Neural cell (in vitro differentiated cells): ENCODE data around the gene CENPP. TPM values are rescaled to one million over a fixed set of nuclear protein-coding genes. Genes with fewer than 3 reads are reported as not detected.

Experiments used
- H2AFZ ChIP-seq: fragments of 200-600, 300-800 bp; sonication (generic), shearing (Covaris generic); 2 replicates; pipeline ENCODE4 v1.6.0; 2014; ENCODE audit warnings: low read depth, mild to moderate bottlenecking, antibody characterized with exemption, low read length, moderate library complexity
- H3F3A ChIP-seq: fragments of 200-600 bp; shearing (Covaris generic); 2 replicates; pipeline ENCODE4 v1.6.1; 2016; ENCODE audit warnings: mild to moderate bottlenecking, moderate library complexity, mixed read lengths, antibody characterized with exemption, low read length; ENCODE audit not compliant: insufficient read depth, poor library complexity, severe bottlenecking
- H3K27ac ChIP-seq: fragments of 200-600, 300-800 bp; sonication (generic), shearing (Covaris generic); 2 replicates; pipeline ENCODE4 v1.5.1; 2014; ENCODE audit warnings: mild to moderate bottlenecking, low read length, moderate library complexity
- H3K27me3 ChIP-seq: fragments of 300-800, 200-600 bp; sonication (generic), shearing (Covaris generic); 2 replicates; pipeline ENCODE4 v1.6.0; 2014; ENCODE audit warnings: mild to moderate bottlenecking, low read depth, low read length, moderate library complexity; ENCODE audit not compliant: insufficient read depth
- H3K36me3 ChIP-seq: fragments of 300-800, 200-600 bp; sonication (generic), shearing (Covaris generic); 2 replicates; pipeline ENCODE4 v1.5.1; 2014; ENCODE audit warnings: mild to moderate bottlenecking, antibody characterized with exemption, low read length, moderate library complexity; ENCODE audit not compliant: insufficient read depth
- H3K4me2 ChIP-seq: fragments of 300-800, 200-600 bp; sonication (generic), shearing (Covaris generic); 2 replicates; pipeline ENCODE4 v1.6.0; 2014; ENCODE audit warnings: mild to moderate bottlenecking, low read length
- H3K4me3 ChIP-seq: fragments of 300-800, 200-600 bp; sonication (generic), shearing (Covaris generic); 2 replicates; pipeline ENCODE4 v1.5.1; 2014; ENCODE audit warnings: mild to moderate bottlenecking, low read length, moderate library complexity
- H3K79me2 ChIP-seq: fragments of 200-600 bp; shearing (Covaris generic); replicated peaks from 2 replicates; pipeline ENCODE4 v1.6.0; 2014; ENCODE audit warnings: mild to moderate bottlenecking, low read length, moderate library complexity; ENCODE audit not compliant: insufficient read depth
- H3K9ac ChIP-seq: fragments of 300-800, 200-600 bp; sonication (generic), shearing (Covaris generic); 2 replicates; pipeline ENCODE4 v1.6.1; 2016; ENCODE audit warnings: mild to moderate bottlenecking, low read length, mixed read lengths
- H3K9me2 ChIP-seq: fragments of 200-600 bp; shearing (Covaris generic); 2 replicates; pipeline ENCODE4 v1.6.1; 2016; ENCODE audit warnings: mild to moderate bottlenecking, low read length, mixed read lengths; ENCODE audit not compliant: insufficient read depth
- H3K9me3 ChIP-seq: fragments of 200-600, 300-800 bp; sonication (generic), shearing (Covaris generic); 2 replicates; pipeline ENCODE4 v1.6.1; 2016; ENCODE audit warnings: mild to moderate bottlenecking, mixed run types, low read length, moderate library complexity, mixed read lengths
- H4K20me1 ChIP-seq: fragments of 200-600 bp; shearing (Covaris generic); 2 replicates; pipeline ENCODE4 v1.6.1; 2016; ENCODE audit warnings: mild to moderate bottlenecking, mixed run types; ENCODE audit not compliant: insufficient read depth
- EP300 ChIP-seq: fragments of 450-650 bp; conservative IDR thresholded peaks from 2 replicates; pipeline ENCODE4 v1.6.1; 2014; ENCODE audit warnings: antibody characterized with exemption, mild to moderate bottlenecking, moderate library complexity; ENCODE audit not compliant: poor library complexity, severe bottlenecking
- EZH2 ChIP-seq: fragments of 200-600, 300-800 bp; shearing (Covaris generic), sonication (generic); IDR thresholded peaks from 2 replicates; pipeline ENCODE4 v1.6.1; 2014; ENCODE audit warnings: antibody characterized with exemption, low read length, borderline replicate concordance, mild to moderate bottlenecking; ENCODE audit not compliant: insufficient read depth, poor library complexity, severe bottlenecking
- MXI1 ChIP-seq: fragments of 450-650 bp; conservative IDR thresholded peaks from 2 replicates; pipeline ENCODE4 v1.6.1; 2014; ENCODE audit warnings: antibody characterized with exemption, mild to moderate bottlenecking; ENCODE audit not compliant: poor library complexity, severe bottlenecking
- POLR2AphosphoS5 ChIP-seq: IDR thresholded peaks from 2 replicates; pipeline ENCODE4 v1.6.1; 2012
- RAD21 ChIP-seq: fragments of 450-650 bp; conservative IDR thresholded peaks from 2 replicates; pipeline ENCODE4 v1.6.1; 2014; ENCODE audit warnings: antibody characterized with exemption, mild to moderate bottlenecking, moderate library complexity
- SMC3 ChIP-seq: fragments of 450-650 bp; conservative IDR thresholded peaks from 2 replicates; pipeline ENCODE4 v1.6.1; 2014; ENCODE audit warnings: antibody characterized with exemption, mild to moderate bottlenecking, moderate library complexity; ENCODE audit not compliant: poor library complexity
- TAF1 ChIP-seq: IDR thresholded peaks from 2 replicates; pipeline ENCODE4 v1.6.1; 2012; ENCODE audit warnings: low read depth
- polyA plus RNA-seq: library from polyadenylated mRNA; depleted of rRNA; stranded (reverse); fragments of >200 nt; gene quantifications from 2 replicates; pipeline ENCODE4 v1.2.3, GENCODE V29; 2014
- TF ChIP-seq, protein P1 (sequence below): IDR thresholded peaks from 2 replicates; pipeline ENCODE4 v1.6.1; 2012; ENCODE audit warnings: borderline replicate concordance
- TF ChIP-seq, protein P2 (sequence below): fragments of 450-650 bp; IDR thresholded peaks from 2 replicates; pipeline ENCODE4 v1.5.1; 2014; ENCODE audit warnings: antibody characterized with exemption, mild to moderate bottlenecking, moderate library complexity; ENCODE audit not compliant: poor library complexity, severe bottlenecking

The CENPP gene
- polyA plus RNA-seq, 1 donor from 2014 or later: 5.0 TPM

DNA sequence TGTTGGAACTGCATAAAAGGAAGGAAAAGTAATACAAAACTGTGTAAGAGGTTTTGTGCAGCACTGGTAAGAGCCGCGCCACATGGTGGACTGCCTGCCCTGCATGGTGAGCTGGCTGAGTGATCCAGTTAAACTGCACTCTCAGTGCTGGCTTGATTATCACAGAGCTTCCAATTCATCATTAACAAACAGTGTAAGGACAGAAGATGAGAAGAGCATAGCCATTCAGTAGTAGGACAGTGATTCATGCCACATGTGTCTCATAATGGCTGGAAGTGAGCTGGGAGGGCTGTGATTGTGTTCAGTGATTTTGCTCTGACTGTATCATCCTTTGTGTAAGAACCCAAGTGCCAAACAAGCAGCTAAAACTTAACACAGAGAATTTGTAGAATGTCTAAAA lies 142.5 kb downstream of the CENPP start:
- H3K4me2 ChIP-seq: no peak overlapping the region
- H3K9me2 ChIP-seq: no peaks in the 10 kb centered on the region
- no peaks in the 10 kb centered on the region for H3K9me3 ChIP-seq
- no peak for TF ChIP-seq POLR2AphosphoS5
- TF ChIP-seq, protein P1, sequence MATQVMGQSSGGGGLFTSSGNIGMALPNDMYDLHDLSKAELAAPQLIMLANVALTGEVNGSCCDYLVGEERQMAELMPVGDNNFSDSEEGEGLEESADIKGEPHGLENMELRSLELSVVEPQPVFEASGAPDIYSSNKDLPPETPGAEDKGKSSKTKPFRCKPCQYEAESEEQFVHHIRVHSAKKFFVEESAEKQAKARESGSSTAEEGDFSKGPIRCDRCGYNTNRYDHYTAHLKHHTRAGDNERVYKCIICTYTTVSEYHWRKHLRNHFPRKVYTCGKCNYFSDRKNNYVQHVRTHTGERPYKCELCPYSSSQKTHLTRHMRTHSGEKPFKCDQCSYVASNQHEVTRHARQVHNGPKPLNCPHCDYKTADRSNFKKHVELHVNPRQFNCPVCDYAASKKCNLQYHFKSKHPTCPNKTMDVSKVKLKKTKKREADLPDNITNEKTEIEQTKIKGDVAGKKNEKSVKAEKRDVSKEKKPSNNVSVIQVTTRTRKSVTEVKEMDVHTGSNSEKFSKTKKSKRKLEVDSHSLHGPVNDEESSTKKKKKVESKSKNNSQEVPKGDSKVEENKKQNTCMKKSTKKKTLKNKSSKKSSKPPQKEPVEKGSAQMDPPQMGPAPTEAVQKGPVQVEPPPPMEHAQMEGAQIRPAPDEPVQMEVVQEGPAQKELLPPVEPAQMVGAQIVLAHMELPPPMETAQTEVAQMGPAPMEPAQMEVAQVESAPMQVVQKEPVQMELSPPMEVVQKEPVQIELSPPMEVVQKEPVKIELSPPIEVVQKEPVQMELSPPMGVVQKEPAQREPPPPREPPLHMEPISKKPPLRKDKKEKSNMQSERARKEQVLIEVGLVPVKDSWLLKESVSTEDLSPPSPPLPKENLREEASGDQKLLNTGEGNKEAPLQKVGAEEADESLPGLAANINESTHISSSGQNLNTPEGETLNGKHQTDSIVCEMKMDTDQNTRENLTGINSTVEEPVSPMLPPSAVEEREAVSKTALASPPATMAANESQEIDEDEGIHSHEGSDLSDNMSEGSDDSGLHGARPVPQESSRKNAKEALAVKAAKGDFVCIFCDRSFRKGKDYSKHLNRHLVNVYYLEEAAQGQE: no peak
- no peak for TF ChIP-seq EZH2
- no peak for TF ChIP-seq MXI1
- TF ChIP-seq, protein P2, sequence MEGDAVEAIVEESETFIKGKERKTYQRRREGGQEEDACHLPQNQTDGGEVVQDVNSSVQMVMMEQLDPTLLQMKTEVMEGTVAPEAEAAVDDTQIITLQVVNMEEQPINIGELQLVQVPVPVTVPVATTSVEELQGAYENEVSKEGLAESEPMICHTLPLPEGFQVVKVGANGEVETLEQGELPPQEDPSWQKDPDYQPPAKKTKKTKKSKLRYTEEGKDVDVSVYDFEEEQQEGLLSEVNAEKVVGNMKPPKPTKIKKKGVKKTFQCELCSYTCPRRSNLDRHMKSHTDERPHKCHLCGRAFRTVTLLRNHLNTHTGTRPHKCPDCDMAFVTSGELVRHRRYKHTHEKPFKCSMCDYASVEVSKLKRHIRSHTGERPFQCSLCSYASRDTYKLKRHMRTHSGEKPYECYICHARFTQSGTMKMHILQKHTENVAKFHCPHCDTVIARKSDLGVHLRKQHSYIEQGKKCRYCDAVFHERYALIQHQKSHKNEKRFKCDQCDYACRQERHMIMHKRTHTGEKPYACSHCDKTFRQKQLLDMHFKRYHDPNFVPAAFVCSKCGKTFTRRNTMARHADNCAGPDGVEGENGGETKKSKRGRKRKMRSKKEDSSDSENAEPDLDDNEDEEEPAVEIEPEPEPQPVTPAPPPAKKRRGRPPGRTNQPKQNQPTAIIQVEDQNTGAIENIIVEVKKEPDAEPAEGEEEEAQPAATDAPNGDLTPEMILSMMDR: no peak
- TF ChIP-seq RAD21: no peak
- no peak for TF ChIP-seq TAF1
- TF ChIP-seq SMC3: no peak
- no peaks in the 10 kb centered on the region for H3K27me3 ChIP-seq
- no peaks in the 10 kb centered on the region for H4K20me1 ChIP-seq
- H3K79me2 ChIP-seq: no peaks in the 10 kb centered on the region
- H2AFZ ChIP-seq: no peak overlapping the region
- no peaks in the 10 kb centered on the region for H3F3A ChIP-seq
- H3K27ac ChIP-seq: no peak overlapping the region
- H3K4me3 ChIP-seq: no peak overlapping the region
- no peak overlapping the region for H3K9ac ChIP-seq
- H3K36me3 ChIP-seq: no peaks in the 10 kb centered on the region

DNA sequence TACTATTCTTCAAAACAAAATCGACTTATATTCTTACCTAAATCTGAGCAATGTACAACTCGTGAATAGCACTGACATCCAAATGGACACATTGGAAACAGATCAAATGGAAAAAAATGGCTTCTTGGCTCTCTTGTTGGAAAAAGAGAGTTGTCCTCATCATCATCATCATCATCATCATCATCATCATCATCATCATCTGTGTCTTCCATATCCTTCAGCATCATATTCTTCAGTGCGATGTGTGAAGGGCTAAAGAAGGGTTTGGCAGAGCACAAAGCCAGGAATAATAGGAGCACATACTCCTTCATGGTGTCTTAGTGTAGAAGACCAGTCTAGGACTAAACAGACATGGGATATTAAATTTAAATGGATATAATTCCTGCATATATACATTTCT lies 148.8 kb downstream of the CENPP start:
- Histone ChIP-seq H3K4me2 (no peak overlapping the region), H3K27ac (no peak overlapping the region), H4K20me1 (no peaks in the 10 kb centered on the region)

More for the DNA sequence above, 148.8 kb downstream of the CENPP start:
- H3K27me3 ChIP-seq: no peaks in the 10 kb centered on the region
- no peak overlapping the region for H3K4me3 ChIP-seq
- H2AFZ ChIP-seq: no peak overlapping the region
- no peaks in the 10 kb centered on the region for H3K36me3 ChIP-seq
- no peaks in the 10 kb centered on the region for H3K9me3 ChIP-seq
- no peaks in the 10 kb centered on the region for H3K9me2 ChIP-seq
- H3K79me2 ChIP-seq: no peaks in the 10 kb centered on the region
- no peaks in the 10 kb centered on the region for H3F3A ChIP-seq
- no peak overlapping the region for H3K9ac ChIP-seq
- TF ChIP-seq TAF1 (no peak), RAD21 (no peak), EP300 (no peak), POLR2AphosphoS5 (no peak), SMC3 (no peak), MXI1 (no peak), EZH2 (no peak)
- TF ChIP-seq, protein P1: no peak
- TF ChIP-seq, protein P2: no peak
